ENCODE data around the gene ATRAID. TPM values are rescaled to one million over a fixed set of nuclear protein-coding genes. Genes with fewer than 3 reads are reported as not detected.
A peak's percentile ranks its signal among the peaks of the same experiment; 100 is the strongest.

The ATRAID gene
- polyA plus RNA-seq, 1 donor = 131 TPM

DNA sequence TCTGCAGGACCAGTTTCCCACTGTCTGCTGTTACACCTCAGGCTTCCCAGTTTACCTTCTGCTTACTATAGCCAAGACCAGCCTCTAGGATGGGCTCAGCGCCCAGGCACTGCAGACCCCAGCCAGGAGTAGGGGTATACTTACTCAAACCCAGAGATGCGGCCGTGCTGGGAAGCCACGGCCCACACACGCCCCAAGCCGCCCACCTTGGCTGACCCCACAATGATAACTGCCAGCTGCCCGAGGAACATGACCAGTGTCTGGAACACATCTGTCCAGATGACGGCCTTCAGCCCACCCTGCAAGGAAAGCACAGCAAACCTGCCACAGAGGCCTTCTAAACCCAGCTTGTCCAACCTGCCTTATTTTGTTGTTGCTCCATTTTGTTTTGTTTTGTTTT, 6.6 kb upstream of the ATRAID start:
- no peak overlapping the region for H3K27ac ChIP-seq (ENCODE audit: low read length)
- H3K36me3 ChIP-seq (ENCODE audit: control insufficient read depth, insufficient read depth, low read length) = peaks cover 83% of the 10 kb centered on the region
- no peaks in the 10 kb centered on the region for H3K27me3 ChIP-seq (ENCODE audit: control insufficient read depth, insufficient read depth, low read length)
- WGBS (ENCODE audit: insufficient coverage, low lambda C conversion rate) = no CpG with 5 or more reads among the region's 8 CpGs
- H3K9me3 ChIP-seq (ENCODE audit: control insufficient read depth, low read depth, low read length) = no peaks in the 10 kb centered on the region
- peaks cover 30% of the 10 kb centered on the region for H3K4me1 ChIP-seq (ENCODE audit: control insufficient read depth, insufficient read depth, low read length)
- DNase-seq = no peak
- H3K4me3 ChIP-seq (ENCODE audit: low read length) = no peak overlapping the region

GRCh38 chr2:27206346-27206745, 5.5 kb upstream of the ATRAID start:
- Histone ChIP-seq H3K9me3 (ENCODE audit: control insufficient read depth, low read depth, low read length) (no peaks in the 10 kb centered on the region), H3K27me3 (ENCODE audit: control insufficient read depth, insufficient read depth, low read length) (no peaks in the 10 kb centered on the region), H3K4me3 (ENCODE audit: low read length) (no peak overlapping the region), H3K36me3 (ENCODE audit: control insufficient read depth, insufficient read depth, low read length) (peaks cover 73% of the 10 kb centered on the region), H3K27ac (ENCODE audit: low read length) (no peak overlapping the region), H3K4me1 (ENCODE audit: control insufficient read depth, insufficient read depth, low read length) (peaks cover 34% of the 10 kb centered on the region)
- DNase-seq = no peak
- no CpG with 5 or more reads among the region's 6 CpGs for WGBS (ENCODE audit: insufficient coverage, low lambda C conversion rate)

DNA sequence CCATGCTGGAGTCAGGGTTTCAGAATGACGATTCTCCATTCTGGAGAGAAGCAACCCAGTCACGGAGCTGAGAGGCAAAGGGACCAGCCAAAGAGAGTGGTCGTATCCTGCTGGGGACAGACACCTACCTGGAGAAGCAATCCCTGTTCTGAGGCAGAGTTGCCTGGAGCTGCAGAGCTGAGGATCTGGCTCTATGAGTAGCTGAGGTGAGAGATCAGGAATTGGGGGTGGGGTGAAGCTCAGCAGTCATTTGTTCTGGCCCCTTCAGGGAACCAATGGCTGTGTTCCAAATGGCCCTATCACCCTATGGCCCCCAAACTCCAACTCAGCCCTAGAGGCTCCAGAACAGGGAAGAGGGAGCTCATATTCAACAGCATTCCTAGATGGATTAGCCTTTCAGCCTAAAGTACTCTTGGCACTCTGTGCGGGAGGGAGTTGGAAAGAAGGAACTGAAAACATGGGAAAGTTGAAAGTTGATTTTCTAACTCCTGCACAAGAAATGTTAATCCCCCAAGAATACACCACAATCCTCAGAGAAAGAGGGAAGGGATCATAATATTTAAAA, 3.3 kb upstream of the ATRAID start:
- H3K27me3 ChIP-seq (ENCODE audit: control insufficient read depth, insufficient read depth, low read length) = no peaks in the 10 kb centered on the region
- DNase-seq = no peak
- WGBS (ENCODE audit: insufficient coverage, low lambda C conversion rate) = no CpG with 5 or more reads among the region's 4 CpGs
- no peaks in the 10 kb centered on the region for H3K9me3 ChIP-seq (ENCODE audit: control insufficient read depth, low read depth, low read length)
- peaks cover 51% of the 10 kb centered on the region for H3K36me3 ChIP-seq (ENCODE audit: control insufficient read depth, insufficient read depth, low read length)
- peaks cover 39% of the 10 kb centered on the region for H3K4me1 ChIP-seq (ENCODE audit: control insufficient read depth, insufficient read depth, low read length)
- peak overlapping the region; percentile 71 for H3K27ac ChIP-seq (ENCODE audit: low read length)
- no peak overlapping the region for H3K4me3 ChIP-seq (ENCODE audit: low read length)

DNA sequence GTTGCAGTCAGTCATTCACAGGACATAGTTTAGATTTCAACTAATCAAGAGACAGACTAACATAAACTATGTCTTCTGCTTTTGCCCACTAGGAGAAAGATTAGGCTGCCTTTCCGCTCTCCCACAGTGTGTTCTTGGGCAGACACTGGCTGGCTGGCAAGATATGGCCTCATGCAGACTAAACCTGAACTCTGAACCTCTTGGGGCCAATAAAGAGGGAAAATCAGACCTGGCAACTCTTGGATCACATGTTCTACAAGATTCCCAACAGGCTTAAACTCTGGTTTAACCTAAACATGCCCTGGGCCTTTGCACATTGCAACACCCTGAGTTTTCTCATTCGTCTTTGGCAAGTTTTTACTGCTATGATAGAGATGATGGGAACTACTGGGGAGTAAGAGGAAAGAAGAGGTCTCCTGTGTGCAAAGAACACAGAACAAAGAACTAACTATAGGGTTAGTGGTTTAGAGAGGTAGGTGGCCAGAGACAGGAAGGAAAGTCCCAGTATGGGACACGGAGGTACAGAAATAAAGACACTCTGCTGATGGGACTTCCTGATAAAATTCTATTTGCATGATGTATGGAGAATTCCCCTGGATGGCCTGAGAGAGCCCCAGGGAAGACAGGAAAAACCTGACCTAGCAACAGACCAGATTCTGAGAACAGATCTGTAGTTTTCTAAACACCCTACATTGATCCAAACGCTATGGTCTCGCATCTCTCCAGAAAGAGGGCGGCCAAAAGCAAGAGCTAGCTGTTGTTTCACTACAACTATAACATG, 2.0 kb upstream of the ATRAID start:
- H3K27me3 ChIP-seq (ENCODE audit: control insufficient read depth, insufficient read depth, low read length) = no peaks in the 10 kb centered on the region
- peak overlapping the region; percentile 7 for H3K4me3 ChIP-seq (ENCODE audit: low read length)
- DNase-seq = peak; percentile 92 to 96
- peak overlapping the region; percentile 98 for H3K27ac ChIP-seq (ENCODE audit: low read length)
- H3K4me1 ChIP-seq (ENCODE audit: control insufficient read depth, insufficient read depth, low read length) = peaks cover 41% of the 10 kb centered on the region
- WGBS (ENCODE audit: insufficient coverage, low lambda C conversion rate) = 14% methylated on average over 1 of the region's 6 CpGs
- H3K36me3 ChIP-seq (ENCODE audit: control insufficient read depth, insufficient read depth, low read length) = peaks cover 38% of the 10 kb centered on the region
- no peaks in the 10 kb centered on the region for H3K9me3 ChIP-seq (ENCODE audit: control insufficient read depth, low read depth, low read length)

GRCh38 chr2:27211241-27211942, 449 bp upstream of the ATRAID start:
- DNase-seq = no peak
- WGBS (ENCODE audit: insufficient coverage, low lambda C conversion rate) = no CpG with 5 or more reads among the region's 48 CpGs
- H3K4me3 ChIP-seq (ENCODE audit: low read length) = peak overlapping the region; percentile 91
- no peaks in the 10 kb centered on the region for H3K9me3 ChIP-seq (ENCODE audit: control insufficient read depth, low read depth, low read length)
- peaks cover 31% of the 10 kb centered on the region for H3K36me3 ChIP-seq (ENCODE audit: control insufficient read depth, insufficient read depth, low read length)
- H3K27ac ChIP-seq (ENCODE audit: low read length) = peak overlapping the region; percentile 98
- H3K27me3 ChIP-seq (ENCODE audit: control insufficient read depth, insufficient read depth, low read length) = no peaks in the 10 kb centered on the region
- H3K4me1 ChIP-seq (ENCODE audit: control insufficient read depth, insufficient read depth, low read length) = peaks cover 38% of the 10 kb centered on the region

DNA sequence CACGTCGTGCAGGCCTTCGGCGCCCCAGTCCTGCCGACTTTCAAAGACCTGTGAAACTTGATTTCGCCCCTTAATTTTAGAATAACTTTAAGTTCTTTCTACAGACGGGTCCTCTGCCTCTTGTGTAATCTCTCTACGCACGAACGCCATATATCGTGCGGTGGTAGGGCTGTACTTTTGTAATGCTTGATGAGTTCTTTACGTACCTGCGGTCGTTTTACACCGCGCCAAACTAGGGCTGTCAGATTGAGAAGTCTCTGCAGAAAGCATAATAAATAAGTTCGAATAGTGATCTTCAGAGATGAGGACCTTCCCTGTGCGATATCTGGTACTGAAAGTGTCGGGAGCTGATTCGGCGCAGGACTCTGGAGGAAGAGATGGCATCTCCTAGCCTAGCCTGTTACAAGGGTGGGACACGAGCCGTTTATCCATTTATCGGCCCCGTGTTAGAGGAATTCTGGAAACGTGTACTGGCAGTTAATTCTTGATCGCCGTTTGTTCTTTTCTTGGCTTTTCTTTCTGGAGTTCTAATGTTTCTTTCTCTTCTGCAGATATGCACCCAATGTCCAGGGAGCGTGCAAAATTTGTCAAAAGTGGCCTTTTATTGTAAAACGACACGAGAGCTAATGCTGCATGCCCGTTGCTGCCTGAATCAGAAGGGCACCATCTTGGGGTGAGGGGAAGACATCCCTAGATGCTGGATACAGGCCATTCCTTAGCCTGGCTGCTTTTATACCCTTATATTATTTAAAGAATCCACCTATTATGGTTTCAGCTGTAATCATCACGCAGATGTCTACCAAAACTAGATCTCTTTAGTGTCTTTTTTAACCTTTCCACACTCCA, 1.0 kb downstream of the ATRAID start:
- WGBS (ENCODE audit: insufficient coverage, low lambda C conversion rate) = 21% methylated on average over 6 of the region's 34 CpGs
- DNase-seq = peak in 1 of 2 donors; percentile 35
- Histone ChIP-seq H3K9me3 (ENCODE audit: control insufficient read depth, low read depth, low read length) (no peaks in the 10 kb centered on the region), H3K4me1 (ENCODE audit: control insufficient read depth, insufficient read depth, low read length) (peaks cover 34% of the 10 kb centered on the region), H3K27ac (ENCODE audit: low read length) (peak overlapping the region; percentile 98), H3K27me3 (ENCODE audit: control insufficient read depth, insufficient read depth, low read length) (no peaks in the 10 kb centered on the region), H3K36me3 (ENCODE audit: control insufficient read depth, insufficient read depth, low read length) (peaks cover 17% of the 10 kb centered on the region), H3K4me3 (ENCODE audit: low read length) (peak overlapping the region; percentile 91)

GRCh38 chr2:27214941-27215340, 3.1 kb downstream of the ATRAID start:
- no peaks in the 10 kb centered on the region for H3K9me3 ChIP-seq (ENCODE audit: control insufficient read depth, low read depth, low read length)
- H3K4me3 ChIP-seq (ENCODE audit: low read length) = no peak overlapping the region
- no peaks in the 10 kb centered on the region for H3K27me3 ChIP-seq (ENCODE audit: control insufficient read depth, insufficient read depth, low read length)
- WGBS (ENCODE audit: insufficient coverage, low lambda C conversion rate) = no CpG with 5 or more reads among the region's 3 CpGs
- DNase-seq = no peak
- H3K36me3 ChIP-seq (ENCODE audit: control insufficient read depth, insufficient read depth, low read length) = peaks cover 14% of the 10 kb centered on the region
- H3K4me1 ChIP-seq (ENCODE audit: control insufficient read depth, insufficient read depth, low read length) = peaks cover 34% of the 10 kb centered on the region
- H3K27ac ChIP-seq (ENCODE audit: low read length) = no peak overlapping the region

- peak overlapping the region; percentile 71 for H3K27ac ChIP-seq (ENCODE audit: low read length)
- H3K9me3 ChIP-seq (ENCODE audit: control insufficient read depth, low read depth, low read length) = no peaks in the 10 kb centered on the region
- H3K4me3 ChIP-seq (ENCODE audit: low read length) = peak overlapping the region; percentile 81
- H3K27me3 ChIP-seq (ENCODE audit: control insufficient read depth, insufficient read depth, low read length) = no peaks in the 10 kb centered on the region
- DNase-seq = no peak
- WGBS (ENCODE audit: insufficient coverage, low lambda C conversion rate) = 100% methylated on average over 1 of the region's 13 CpGs
- peaks cover 24% of the 10 kb centered on the region for H3K36me3 ChIP-seq (ENCODE audit: control insufficient read depth, insufficient read depth, low read length)
- peaks cover 27% of the 10 kb centered on the region for H3K4me1 ChIP-seq (ENCODE audit: control insufficient read depth, insufficient read depth, low read length)
These were observed 4.7 kb downstream of the ATRAID start for GRCh38 chr2:27216416-27217137.

GRCh38 chr2:27217173-27218121, 5.6 kb downstream of the ATRAID start, which contains the start of gene CAD:
TSS of gene CAD (plus strand) at chr2:27217369. CDS start at chr2:27217552, 183 bp downstream.
- Histone ChIP-seq H3K27ac (ENCODE audit: low read length) (peak within 1 kb of the TSS; percentile 75), H3K4me3 (ENCODE audit: low read length) (peak within 1 kb of the TSS; percentile 81), H3K9me3 (ENCODE audit: control insufficient read depth, low read depth, low read length) (no peaks in the 10 kb centered on the region), H3K36me3 (ENCODE audit: control insufficient read depth, insufficient read depth, low read length) (peaks cover 30% of the 10 kb centered on the region), H3K27me3 (ENCODE audit: control insufficient read depth, insufficient read depth, low read length) (no peaks in the 10 kb centered on the region), H3K4me1 (ENCODE audit: control insufficient read depth, insufficient read depth, low read length) (peaks cover 27% of the 10 kb centered on the region)
- peak; percentile 84 to 89 for DNase-seq
- no CpG with 5 or more reads among the region's 72 CpGs for WGBS (ENCODE audit: insufficient coverage, low lambda C conversion rate)

Data from large intestine (tissue), 3 donors.